Endodermal cell (in vitro differentiated cells): ENCODE measurements around the gene ERC1. TPM values are rescaled to one million over a fixed set of nuclear protein-coding genes. Genes with fewer than 3 reads are reported as not detected.

Source experiments
- DNase-seq: peaks from one replicate; pipeline ENCODE4 v3.0.0-alpha.2; 2017
- H3K27ac ChIP-seq: 2 replicates; pipeline ENCODE4 v1.5.1; 2013; ENCODE audit warnings: mild to moderate bottlenecking, low read depth, low read length, moderate library complexity
- H3K27me3 ChIP-seq: 2 replicates; pipeline ENCODE4 v1.6.1; 2013; ENCODE audit warnings: mild to moderate bottlenecking, low read length, moderate library complexity; ENCODE audit not compliant: insufficient read depth, control insufficient read depth, poor library complexity, severe bottlenecking
- H3K36me3 ChIP-seq: 2 replicates; pipeline ENCODE4 v1.7.0; 2013; ENCODE audit warnings: mild to moderate bottlenecking, low read length, moderate library complexity; ENCODE audit not compliant: control insufficient read depth, insufficient read depth
- H3K4me1 ChIP-seq: one replicate; pipeline ENCODE4 v1.7.0; 2013; ENCODE audit warnings: low read length; ENCODE audit not compliant: control insufficient read depth, insufficient read depth
- H3K4me3 ChIP-seq: 2 replicates; pipeline ENCODE4 v1.5.1; 2013; ENCODE audit warnings: mild to moderate bottlenecking, low read length, moderate library complexity
- H3K9ac ChIP-seq: 2 replicates; pipeline ENCODE4 v1.6.1; 2013; ENCODE audit warnings: mild to moderate bottlenecking, low read length, moderate library complexity; ENCODE audit not compliant: poor library complexity, severe bottlenecking; ENCODE audit errors: extremely low read depth
- H3K9me3 ChIP-seq: 2 replicates; pipeline ENCODE4 v1.6.1; 2013; ENCODE audit warnings: mild to moderate bottlenecking, low read length, moderate library complexity; ENCODE audit not compliant: control insufficient read depth
- H3K27ac Mint-ChIP-seq: 2 replicates; pipeline ENCODE4 v1.8.0; 2020; ENCODE audit warnings: mixed read lengths
- H3K27me3 Mint-ChIP-seq: 2 replicates; pipeline ENCODE4 v1.8.0; 2021; ENCODE audit warnings: mild to moderate bottlenecking, mixed read lengths; ENCODE audit not compliant: insufficient read depth
- H3K36me3 Mint-ChIP-seq: 2 replicates; pipeline ENCODE4 v1.8.0; 2020; ENCODE audit warnings: low read depth, mixed read lengths
- H3K4me1 Mint-ChIP-seq: 2 replicates; pipeline ENCODE4 v1.8.0; 2020; ENCODE audit warnings: mixed read lengths
- H3K4me3 Mint-ChIP-seq: 2 replicates; pipeline ENCODE4 v1.8.0; 2020; ENCODE audit warnings: mild to moderate bottlenecking, moderate library complexity, mixed read lengths
- H3K9me3 Mint-ChIP-seq: 2 replicates; pipeline ENCODE4 v1.8.0; 2020; ENCODE audit warnings: mild to moderate bottlenecking, mixed read lengths
- WGBS, 2 experiments: methylation state at CpG; one replicate each; pipeline versions ENCODE4 v1.1.5 to v1.1.7; 2013; ENCODE audit warnings: missing lambda C conversion rate in 2 of 2, mixed read lengths in 1 of 2; ENCODE audit not compliant: insufficient coverage in 1 of 2, insufficient read length in 1 of 2; 5-methylcytosine and 5-hydroxymethylcytosine counted together
- total RNA-seq, 2 donors: library from RNA; stranded (reverse); fragmentation: NEBNext Ultra II Directional in 1 of 2; extraction: Animal tissue kit (Norgen Biotek cat#: 25700) in 1 of 2; gene quantifications; 2 replicates in 1 of 2; 3 replicates in 1 of 2; pipeline ENCODE4 v1.2.1, GENCODE V29; 2021
- TF ChIP-seq, protein P1 (sequence below): fragments of 200-600 bp; sonication (generic); conservative IDR thresholded peaks from 2 replicates; pipeline ENCODE4 v1.5.0; 2021; ENCODE audit warnings: antibody characterized with exemption, mild to moderate bottlenecking

The ERC1 gene
- total RNA-seq, 2 donors from 2014 or later = 60.6 to 159 TPM

GRCh38 chr12:989051-989450 lies 2.0 kb upstream of the ERC1 start:
- Mint-ChIP-seq H3K36me3 (peaks cover 7% of the 10 kb centered on the region), H3K9me3 (no peaks in the 10 kb centered on the region), H3K27ac (no peak overlapping the region), H3K27me3 (no peaks in the 10 kb centered on the region), H3K4me3 (no peak overlapping the region), H3K4me1 (peaks cover 27% of the 10 kb centered on the region)
- TF ChIP-seq, protein P1, sequence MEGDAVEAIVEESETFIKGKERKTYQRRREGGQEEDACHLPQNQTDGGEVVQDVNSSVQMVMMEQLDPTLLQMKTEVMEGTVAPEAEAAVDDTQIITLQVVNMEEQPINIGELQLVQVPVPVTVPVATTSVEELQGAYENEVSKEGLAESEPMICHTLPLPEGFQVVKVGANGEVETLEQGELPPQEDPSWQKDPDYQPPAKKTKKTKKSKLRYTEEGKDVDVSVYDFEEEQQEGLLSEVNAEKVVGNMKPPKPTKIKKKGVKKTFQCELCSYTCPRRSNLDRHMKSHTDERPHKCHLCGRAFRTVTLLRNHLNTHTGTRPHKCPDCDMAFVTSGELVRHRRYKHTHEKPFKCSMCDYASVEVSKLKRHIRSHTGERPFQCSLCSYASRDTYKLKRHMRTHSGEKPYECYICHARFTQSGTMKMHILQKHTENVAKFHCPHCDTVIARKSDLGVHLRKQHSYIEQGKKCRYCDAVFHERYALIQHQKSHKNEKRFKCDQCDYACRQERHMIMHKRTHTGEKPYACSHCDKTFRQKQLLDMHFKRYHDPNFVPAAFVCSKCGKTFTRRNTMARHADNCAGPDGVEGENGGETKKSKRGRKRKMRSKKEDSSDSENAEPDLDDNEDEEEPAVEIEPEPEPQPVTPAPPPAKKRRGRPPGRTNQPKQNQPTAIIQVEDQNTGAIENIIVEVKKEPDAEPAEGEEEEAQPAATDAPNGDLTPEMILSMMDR = no peak
- 96 to 100% methylated on average over 1 to 2 of the region's 2 CpGs for WGBS, 2 experiments
- no peak overlapping the region for H3K9ac ChIP-seq
- no peak for DNase-seq
- no peaks in the 10 kb centered on the region for H3K27me3 ChIP-seq
- H3K36me3 ChIP-seq = no peaks in the 10 kb centered on the region
- peaks cover 3% of the 10 kb centered on the region for H3K4me1 ChIP-seq
- no peak overlapping the region for H3K4me3 ChIP-seq
- no peak overlapping the region for H3K27ac ChIP-seq
- H3K9me3 ChIP-seq = no peaks in the 10 kb centered on the region

DNA sequence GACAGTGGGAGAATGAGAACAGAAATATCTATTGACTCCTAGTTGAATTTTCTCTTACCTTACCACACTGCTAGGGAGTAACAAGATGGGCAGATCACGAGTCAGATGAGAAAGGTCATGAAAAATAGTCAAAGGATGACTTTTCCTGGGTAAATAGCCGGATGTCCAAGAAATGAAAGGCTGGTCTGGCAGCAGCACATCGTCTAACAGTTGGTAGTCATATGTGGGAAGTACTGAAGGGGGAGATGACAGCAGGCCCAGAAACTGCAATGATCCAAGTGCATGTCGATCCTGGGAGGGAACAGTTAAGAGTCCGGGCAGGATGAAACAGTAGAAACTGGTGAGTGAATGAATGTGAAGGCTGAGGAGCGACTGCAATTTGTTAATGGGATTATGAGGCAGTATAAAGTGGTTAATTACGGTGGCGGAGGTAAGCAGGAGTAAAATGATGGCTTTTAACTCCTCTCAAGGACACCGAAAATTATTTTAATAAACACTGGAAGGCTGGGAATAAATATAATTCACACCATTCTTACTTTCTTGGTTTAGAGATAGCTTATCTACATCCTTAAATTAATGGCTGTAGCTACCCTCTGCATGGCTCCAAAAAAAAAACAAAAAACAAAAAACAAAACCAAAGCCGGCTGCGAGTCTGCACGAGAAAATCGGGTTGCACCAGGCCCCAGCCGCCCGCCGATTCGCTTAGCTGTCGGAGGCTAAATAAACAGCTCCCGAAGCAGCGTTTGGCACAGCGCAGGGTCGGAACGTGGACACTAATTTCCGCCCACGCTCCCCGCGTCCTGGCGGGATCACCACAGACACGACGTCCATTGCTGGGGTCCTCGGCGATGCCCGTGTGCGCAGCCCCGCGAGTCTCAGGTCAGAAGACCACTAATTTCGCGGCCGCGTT lies 1.0 kb upstream of the ERC1 start:
- Mint-ChIP-seq H3K27ac (peak overlapping the region; percentile 57), H3K36me3 (peaks cover 7% of the 10 kb centered on the region), H3K4me1 (peaks cover 27% of the 10 kb centered on the region), H3K9me3 (no peaks in the 10 kb centered on the region), H3K27me3 (no peaks in the 10 kb centered on the region), H3K4me3 (peak overlapping the region; percentile 76)
- Histone ChIP-seq H3K27me3 (no peaks in the 10 kb centered on the region), H3K9me3 (no peaks in the 10 kb centered on the region), H3K27ac (peak overlapping the region; percentile 91), H3K36me3 (no peaks in the 10 kb centered on the region), H3K4me3 (peak overlapping the region; percentile 91), H3K9ac (peak overlapping the region; percentile 87), H3K4me1 (peaks cover 3% of the 10 kb centered on the region)
- TF ChIP-seq, protein P1 = peak; percentile 27
- WGBS, 2 experiments = 11% methylated on average over 30 to 40 of the region's 40 CpGs
- peak; percentile 84 for DNase-seq

DNA sequence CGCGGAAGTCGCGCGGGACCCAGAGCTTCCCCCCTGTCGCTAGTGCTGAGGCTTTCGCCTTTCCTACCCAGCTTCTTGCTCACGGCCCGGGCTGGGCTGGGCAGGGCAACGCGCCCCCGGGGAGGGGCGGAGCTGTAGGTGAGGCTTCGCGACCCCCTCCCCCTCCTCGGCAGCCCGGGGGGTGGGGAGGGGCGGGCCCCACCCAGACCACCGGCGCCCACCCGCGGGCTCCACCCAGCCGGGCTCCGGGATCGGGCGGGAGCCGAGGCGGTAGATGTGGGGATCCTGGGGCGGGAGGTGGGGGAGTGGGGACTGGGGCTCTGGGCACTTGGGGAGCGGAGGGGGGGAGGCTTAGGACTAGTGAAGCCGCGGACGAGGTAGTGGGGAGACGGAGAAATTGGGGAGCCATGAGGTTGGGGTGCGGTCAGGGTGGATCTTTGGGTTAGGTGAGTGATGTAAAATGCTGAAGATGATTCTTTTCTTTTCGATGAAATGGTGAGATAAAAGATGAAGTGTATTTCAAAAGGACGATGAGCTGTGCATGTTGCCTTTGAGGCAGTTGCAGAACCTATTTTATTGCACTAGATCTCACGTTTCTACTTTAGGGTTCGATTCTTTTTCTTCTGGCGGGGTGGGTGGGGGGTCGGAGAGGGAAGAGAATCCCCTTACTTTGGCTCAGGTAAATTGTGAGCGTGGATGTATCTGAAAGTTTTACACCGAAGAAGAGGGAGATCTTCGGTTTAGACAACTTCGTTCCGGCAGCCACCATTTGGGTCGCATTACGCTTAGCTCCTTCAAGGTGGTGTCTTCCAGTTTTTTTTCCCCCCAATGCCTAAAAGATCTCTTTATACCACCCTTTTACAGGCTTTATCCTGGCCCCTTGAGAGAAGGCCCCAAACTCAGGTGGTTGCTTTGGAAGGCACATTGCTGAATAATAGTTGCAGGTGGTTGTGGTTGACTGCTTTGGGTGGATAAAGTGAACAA lies 619 bp downstream of the ERC1 start:
- peaks cover 3% of the 10 kb centered on the region for H3K4me1 ChIP-seq
- H3K9ac ChIP-seq = peak overlapping the region; percentile 79
- Mint-ChIP-seq H3K27me3 (no peaks in the 10 kb centered on the region), H3K4me1 (peaks cover 27% of the 10 kb centered on the region), H3K27ac (peak overlapping the region; percentile 87), H3K9me3 (no peaks in the 10 kb centered on the region), H3K4me3 (peak overlapping the region; percentile 76), H3K36me3 (peaks cover 3% of the 10 kb centered on the region)
- DNase-seq = peak; percentile 70
- WGBS, 2 experiments = 1 to 8% methylated on average over 5 to 47 of the region's 48 CpGs
- H3K9me3 ChIP-seq = no peaks in the 10 kb centered on the region
- H3K27ac ChIP-seq = no peak overlapping the region
- peak overlapping the region; percentile 91 for H3K4me3 ChIP-seq
- H3K36me3 ChIP-seq = no peaks in the 10 kb centered on the region
- TF ChIP-seq, protein P1 = no peak
- H3K27me3 ChIP-seq = no peaks in the 10 kb centered on the region
